ENCODE results near the gene CHFR. TPM values are rescaled to one million over a fixed set of nuclear protein-coding genes. Genes with fewer than 3 reads are reported as not detected.

Gene CHFR
- total RNA-seq, 1 donor, result 24.3 TPM

- no peak for DNase-seq (ENCODE audit: low read depth)
- TF ChIP-seq CTCF (IDR thresholded peaks at IDR 0.05; ENCODE audit: insufficient read depth, low read length), result no peak
- no peak overlapping the region for H3K4me3 ChIP-seq (ENCODE audit: low read depth, low read length)
These were observed 13.2 kb downstream of the CHFR start for GRCh38 chr12:132874175-132874574.

DNA sequence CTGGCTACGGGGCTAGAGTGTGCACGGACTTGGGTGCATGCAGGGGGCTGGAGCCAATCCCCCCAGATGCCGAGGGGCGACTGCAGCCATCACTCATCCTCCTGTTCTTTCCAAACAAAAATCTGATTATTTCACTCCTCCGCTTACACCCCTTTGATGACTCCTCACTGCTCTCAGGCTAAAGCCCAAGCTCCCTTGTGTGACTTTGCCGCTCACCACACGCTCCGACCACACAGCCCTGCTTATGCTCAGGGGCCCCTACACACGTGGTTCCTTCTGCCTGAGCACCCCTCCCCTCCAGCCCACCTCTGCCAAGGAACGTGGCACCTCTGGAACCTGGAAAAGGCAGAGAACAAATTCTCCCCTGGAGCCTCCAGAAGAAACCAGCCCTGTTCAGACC is 13.7 kb downstream of the CHFR start:
- DNase-seq (ENCODE audit: low read depth), result no peak
- no peak overlapping the region for H3K4me3 ChIP-seq (ENCODE audit: low read depth, low read length)
- no peak for TF ChIP-seq CTCF (IDR thresholded peaks at IDR 0.05; ENCODE audit: insufficient read depth, low read length)

DNA sequence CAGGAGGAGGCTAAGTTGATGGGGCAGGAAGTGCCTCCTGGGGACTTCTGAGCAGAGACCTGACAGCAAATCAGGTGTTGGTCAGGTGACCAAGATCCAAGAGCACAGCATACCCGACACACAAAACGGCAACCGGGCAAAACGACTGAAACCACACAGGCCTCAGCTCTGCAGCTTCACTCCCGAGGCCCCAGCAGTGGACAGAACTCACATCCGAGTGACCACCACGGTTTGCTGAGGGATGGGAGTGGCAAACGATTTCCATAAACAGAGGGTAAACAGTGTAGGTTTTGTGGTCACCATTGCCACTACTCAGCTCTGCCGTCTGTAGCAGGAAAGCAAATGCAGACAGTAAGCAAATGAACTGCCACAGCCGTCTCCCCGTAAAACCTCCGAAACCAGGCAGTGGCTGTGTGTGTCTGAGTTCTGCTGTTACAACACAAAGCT is 14.4 kb downstream of the CHFR start:
- no peak for DNase-seq (ENCODE audit: low read depth)
- TF ChIP-seq CTCF (IDR thresholded peaks at IDR 0.05; ENCODE audit: insufficient read depth, low read length), result no peak
- H3K4me3 ChIP-seq (ENCODE audit: low read depth, low read length), result no peak overlapping the region

GRCh38 chr12:132872073-132872855 is 15.1 kb downstream of the CHFR start:
- H3K4me3 ChIP-seq (ENCODE audit: low read depth, low read length), result no peak overlapping the region
- no peak for DNase-seq (ENCODE audit: low read depth)
- no peak for TF ChIP-seq CTCF (IDR thresholded peaks at IDR 0.05; ENCODE audit: insufficient read depth, low read length)

GRCh38 chr12:132869551-132869950 is 17.9 kb downstream of the CHFR start:
- no peak for DNase-seq (ENCODE audit: low read depth)
- TF ChIP-seq CTCF (IDR thresholded peaks at IDR 0.05; ENCODE audit: insufficient read depth, low read length), result no peak
- no peak overlapping the region for H3K4me3 ChIP-seq (ENCODE audit: low read depth, low read length)

- no peak overlapping the region for H3K4me3 ChIP-seq (ENCODE audit: low read depth, low read length)
- DNase-seq (ENCODE audit: low read depth), result peak; percentile 57
- no peak for TF ChIP-seq CTCF (IDR thresholded peaks at IDR 0.05; ENCODE audit: insufficient read depth, low read length)
These were observed 21.1 kb downstream of the CHFR start for GRCh38 chr12:132866251-132866828.
